ENCODE data around the gene WBP2NL. TPM values are rescaled to one million over a fixed set of nuclear protein-coding genes. Genes with fewer than 3 reads are reported as not detected.

WBP2NL gene
- total RNA-seq = 0.18 TPM in 1 of 2 replicates, not detected in the other

GRCh38 chr22:41998361-41999261, at the start of gene WBP2NL:
WBP2NL (plus strand) TSS chr22:41998788; CDS start chr22:41998819, 31 bp downstream.

DNA sequence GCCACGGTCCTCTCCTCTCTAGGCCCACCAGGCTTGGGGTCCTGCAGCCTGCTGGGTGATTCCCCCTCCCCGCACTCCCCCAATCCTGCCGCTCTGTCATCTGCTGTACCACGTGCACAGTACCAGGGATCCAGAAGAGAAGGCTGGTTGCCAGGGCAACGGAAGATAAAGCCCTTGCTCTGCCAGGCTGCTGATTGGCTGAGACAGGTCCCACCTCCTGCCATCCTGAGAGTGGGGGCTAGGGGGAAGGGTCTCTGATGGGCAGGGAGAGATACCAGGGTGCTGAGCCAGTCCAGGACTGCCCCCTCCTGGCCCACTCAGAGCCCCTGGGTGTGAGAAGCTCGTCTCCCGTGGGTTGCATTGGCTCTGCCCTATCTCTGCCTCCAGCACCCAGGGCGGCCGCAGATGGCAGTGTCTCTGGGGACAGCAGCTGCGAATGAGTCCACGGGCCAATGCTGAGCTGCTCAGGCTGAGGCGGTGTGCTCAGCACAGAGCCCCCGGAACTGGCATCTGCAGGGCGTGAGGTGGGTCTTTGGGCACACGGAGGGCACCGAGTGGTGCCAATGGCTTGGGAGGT, 46.6 kb upstream of the WBP2NL start, which contains the start of gene SMIM45:
Gene SMIM45 (plus strand): TSS at position 253 of the 577 bp plus-strand sequence.

GRCh38 chr22:41969110-41969646, 29.4 kb upstream of the WBP2NL start, which contains the start of gene SEPTIN3:
SEPTIN3 (plus strand) TSS chr22:41969443; CDS start chr22:41971493, 2,050 bp downstream.

GRCh38 chr22:42070517-42071422, 72.2 kb downstream of the WBP2NL start, which contains the start of gene NAGA:
NAGA (minus strand) TSS chr22:42070812; CDS start chr22:42070297, 515 bp downstream.

DNA sequence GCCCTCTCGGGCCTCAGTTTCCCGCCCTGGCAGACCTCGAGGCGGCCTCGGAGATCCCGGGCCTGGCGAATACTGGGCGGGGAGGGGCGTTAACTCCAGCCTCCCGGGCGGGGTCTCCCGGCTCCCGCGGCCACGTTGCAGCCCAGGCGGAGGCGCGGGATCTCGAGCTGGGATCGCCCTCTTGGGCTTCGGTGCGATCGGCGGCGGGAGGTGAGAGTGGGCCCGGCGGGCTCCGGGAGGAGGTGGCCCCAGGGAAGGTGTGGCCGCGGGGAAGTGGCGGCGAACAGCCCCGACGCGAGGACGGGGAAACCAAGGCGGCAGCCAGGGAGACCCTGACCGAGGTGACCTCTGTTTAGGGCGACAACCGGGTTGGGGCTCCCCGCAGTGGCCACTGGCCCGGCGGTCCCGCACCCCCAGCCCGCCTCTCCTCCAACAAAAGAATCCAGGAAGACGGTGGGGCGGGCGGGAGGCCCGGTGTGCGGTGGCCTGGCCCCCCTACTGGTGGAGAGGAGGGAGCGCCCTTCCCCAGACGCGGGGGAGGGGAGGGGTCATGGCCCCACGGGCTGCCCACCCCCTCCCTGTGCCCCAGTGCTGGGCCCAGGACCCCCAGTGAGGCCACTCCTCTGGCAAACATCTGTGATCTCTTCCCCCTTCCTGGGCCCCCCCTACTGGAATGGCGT, 75.7 kb downstream of the WBP2NL start, which contains the start of gene PHETA2:
Gene PHETA2 (plus strand): TSS at position 117 of the 680 bp plus-strand sequence. CDS start 3,046 bp downstream, outside the sequence.

Other genes starting within 250 kb of the WBP2NL start
- 12.8 and 13.3 TPM in 2 replicates for gene CCDC134, start 198.1 kb upstream of the WBP2NL start, total RNA-seq
- gene SREBF2, start 165.7 kb upstream of the WBP2NL start, total RNA-seq = 72.4 and 74.4 TPM in 2 replicates
- not detected in 2 replicates for gene SHISA8, start 83.7 kb upstream of the WBP2NL start, total RNA-seq
- 0.18 TPM in 1 of 2 replicates, not detected in the other for gene TNFRSF13C, start 72.0 kb upstream of the WBP2NL start, total RNA-seq
- gene CENPM, start 51.6 kb upstream of the WBP2NL start, total RNA-seq = 43.1 and 43.8 TPM in 2 replicates
- gene SEPTIN3, start 29.3 kb upstream of the WBP2NL start, total RNA-seq = under 0.01 TPM in 1 of 2 replicates, not detected in the other
- 55.3 and 63.1 TPM in 2 replicates for gene NAGA, start 72.0 kb downstream of the WBP2NL start, total RNA-seq
- gene PHETA2, start 75.5 kb downstream of the WBP2NL start, total RNA-seq = 27.5 and 29.4 TPM in 2 replicates
- gene SMDT1, start 80.9 kb downstream of the WBP2NL start, total RNA-seq = 4.6 and 6.0 TPM in 2 replicates
- gene NDUFA6, start 92.0 kb downstream of the WBP2NL start, total RNA-seq = 70.2 and 84.5 TPM in 2 replicates
- gene CYP2D6, start 132.0 kb downstream of the WBP2NL start, total RNA-seq = not detected in 2 replicates

All from myometrial cell (primary cell).